ENCODE data around the gene TTC39C.
"Not testable (repeated sequence)": the region's sequence is repeated elsewhere in the genome, so short reads cannot be mapped to it uniquely, and the experiment has no call there.

The TTC39C gene

GRCh38 chr18:24136967-24137373 is 122.4 kb downstream of the TTC39C start:
- DNase-seq (ENCODE audit: low spot score), result no peak

GRCh38 chr18:24138409-24138788 is 123.8 kb downstream of the TTC39C start:
- no peak for DNase-seq (ENCODE audit: low spot score)

GRCh38 chr18:24138789-24139616 is 124.4 kb downstream of the TTC39C start, which contains the start of gene CABYR:
Gene CABYR (plus strand): TSS chr18:24139062. CDS start chr18:24143115, 4,053 bp downstream.
- no peak for DNase-seq (ENCODE audit: low spot score)

- DNase-seq (ENCODE audit: low spot score), result no peak
Measured at GRCh38 chr18:24140697-24141096, 126.1 kb downstream of the TTC39C start.

GRCh38 chr18:24142376-24142775 is 127.8 kb downstream of the TTC39C start:
- DNase-seq (ENCODE audit: low spot score), result no peak

GRCh38 chr18:24149591-24149990 is 135.0 kb downstream of the TTC39C start:
- not testable (repeated sequence) for DNase-seq (ENCODE audit: low spot score)

- no peak for DNase-seq (ENCODE audit: low spot score)
Measured at GRCh38 chr18:24153397-24153796, 138.8 kb downstream of the TTC39C start.

GRCh38 chr18:24157855-24158254 is 143.3 kb downstream of the TTC39C start:
- DNase-seq (ENCODE audit: low spot score), result no peak

DNA sequence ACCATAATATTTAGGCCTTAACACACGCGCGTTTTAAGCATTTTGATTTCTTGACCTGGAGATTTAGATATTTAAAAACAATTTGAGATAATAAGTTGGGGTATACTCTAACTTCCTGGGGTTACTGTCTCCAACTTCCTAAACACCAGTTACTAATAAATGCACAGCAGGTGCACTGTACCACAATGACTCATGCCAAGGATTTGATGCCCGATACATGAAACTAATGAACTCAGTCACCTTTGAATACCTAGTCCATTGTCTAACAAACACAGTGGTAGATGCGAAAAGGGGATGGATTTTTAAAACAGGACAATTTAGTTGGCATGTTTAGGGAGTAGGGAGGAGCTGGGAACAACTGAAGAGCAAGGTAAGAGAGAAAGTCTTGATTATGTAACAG is 145.5 kb downstream of the TTC39C start:
- DNase-seq (ENCODE audit: low spot score), result no peak

- DNase-seq (ENCODE audit: low spot score), result no peak
Measured at GRCh38 chr18:24161304-24161703, 146.8 kb downstream of the TTC39C start.

DNA sequence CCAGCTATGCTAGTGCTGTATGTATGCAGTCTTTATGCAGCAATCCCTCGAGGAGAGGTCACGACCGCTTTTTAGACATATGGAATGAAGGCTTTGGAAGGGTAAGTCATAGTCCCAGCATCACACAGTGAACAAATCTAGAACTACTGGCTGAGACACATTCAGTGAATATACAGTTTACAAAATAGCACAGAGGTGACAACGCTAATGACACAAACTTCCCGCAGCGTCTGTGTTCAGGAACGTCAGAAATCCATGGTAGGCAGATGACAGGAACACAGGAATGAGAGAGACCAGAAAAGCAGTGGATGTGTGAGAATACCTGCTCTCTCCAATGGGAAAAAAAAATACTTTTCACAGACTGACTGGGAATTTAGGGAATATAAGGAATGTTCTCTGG is 153.9 kb downstream of the TTC39C start:
- DNase-seq (ENCODE audit: low spot score), result no peak

DNA sequence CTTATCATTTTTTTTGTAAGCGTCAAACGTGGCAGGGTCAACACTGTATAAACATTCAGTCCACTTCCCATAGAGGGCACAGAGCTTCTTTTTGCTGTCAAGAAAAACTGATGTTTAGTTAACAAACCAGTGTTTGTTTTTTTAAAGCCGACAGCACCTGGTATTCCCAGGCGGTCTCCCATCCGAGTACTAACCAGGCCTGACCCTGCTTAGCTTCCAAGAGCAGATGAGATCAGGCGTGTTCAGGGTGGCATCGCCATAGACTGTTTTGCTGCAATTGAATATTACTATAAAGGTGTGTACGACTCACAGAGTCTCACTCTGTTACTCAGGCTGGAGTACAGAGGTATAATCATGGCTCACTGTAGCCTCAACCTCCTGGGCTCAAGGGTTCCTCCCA is 155.8 kb downstream of the TTC39C start:
- no peak for DNase-seq (ENCODE audit: low spot score)

DNA sequence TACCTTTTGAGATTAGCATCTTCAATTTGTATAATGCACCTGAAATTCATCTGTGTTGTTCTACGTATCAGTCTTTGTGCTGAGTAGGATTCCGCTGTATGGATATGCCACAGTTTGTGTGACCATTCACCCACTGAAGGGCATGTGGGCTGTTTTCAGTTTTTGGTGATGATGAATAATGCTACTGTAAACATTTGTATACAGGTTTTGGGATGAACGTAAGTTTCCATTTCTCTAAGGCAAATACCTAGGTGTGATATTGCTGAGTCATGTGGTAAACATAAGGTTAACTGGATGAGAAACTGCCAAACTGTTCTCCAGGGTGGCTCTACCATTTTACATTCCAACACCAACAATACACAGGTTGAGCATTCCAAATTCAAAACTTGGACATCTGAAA is 159.4 kb downstream of the TTC39C start:
- DNase-seq (ENCODE audit: low spot score), result no peak

DNA sequence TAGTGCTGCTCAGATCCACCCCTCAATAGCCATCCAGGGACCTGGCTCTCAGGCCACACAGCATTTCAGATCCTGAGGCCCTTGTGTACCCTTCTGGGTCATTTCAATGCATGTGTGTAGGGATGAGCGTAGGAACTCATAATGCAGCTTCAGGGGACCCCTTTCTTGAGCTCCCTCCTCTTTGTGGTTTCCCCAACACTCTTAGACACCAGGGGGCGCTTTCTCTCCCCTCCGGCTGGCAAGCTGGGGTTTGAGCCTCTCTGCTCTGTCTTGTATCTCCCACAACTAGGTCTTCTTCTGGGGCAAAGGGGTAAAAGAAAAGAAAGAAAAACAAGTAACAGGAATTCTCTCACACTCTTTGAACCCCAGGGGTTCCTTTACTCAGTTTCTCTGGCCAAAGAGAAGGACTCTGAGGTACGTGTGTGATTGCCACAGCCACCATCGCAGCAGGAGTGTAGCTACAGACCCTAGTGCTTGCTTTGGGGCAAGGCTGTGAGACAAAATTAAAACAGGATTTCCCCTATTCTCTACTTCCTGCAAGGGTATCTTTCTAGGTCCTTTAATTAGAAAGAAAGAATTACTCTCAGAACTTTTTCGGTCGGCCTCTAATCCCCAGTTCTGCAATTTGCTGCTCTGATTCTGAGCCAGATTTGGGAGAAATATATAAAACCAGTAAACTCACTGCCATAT is 162.3 kb downstream of the TTC39C start:
- peak; percentile 29 for DNase-seq (ENCODE audit: low spot score)

DNA sequence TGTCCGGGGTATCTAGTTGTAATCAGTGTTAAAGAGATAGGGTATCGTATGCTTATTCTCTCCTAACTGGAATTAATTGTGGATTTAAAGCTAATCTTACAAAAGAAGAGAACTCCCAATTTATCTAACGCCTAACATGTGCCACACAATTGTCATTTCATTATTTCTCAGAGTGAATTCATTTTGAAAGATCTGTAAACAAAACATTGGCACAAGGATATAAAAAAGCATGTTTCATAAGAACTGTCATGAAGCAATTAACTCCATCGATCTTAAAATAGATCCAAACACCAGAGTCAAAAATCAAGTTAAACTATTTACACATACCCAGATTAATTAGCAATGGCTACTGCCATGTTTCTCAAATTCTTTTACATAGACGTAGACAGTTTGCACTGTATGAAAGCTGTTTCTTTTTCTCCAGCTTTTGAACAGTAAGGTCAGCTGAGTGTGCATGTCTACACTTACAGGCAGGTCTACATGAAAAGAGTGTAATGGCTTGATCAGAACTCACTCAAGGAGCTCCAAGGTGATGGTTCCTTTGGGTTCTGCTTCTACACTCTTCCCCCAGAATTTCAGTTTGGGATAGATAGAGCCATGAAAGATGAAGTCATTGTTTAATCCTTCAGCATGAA is 163.1 kb downstream of the TTC39C start:
- DNase-seq (ENCODE audit: low spot score), result no peak

GRCh38 chr18:24180048-24180447 is 165.5 kb downstream of the TTC39C start:
- no peak for DNase-seq (ENCODE audit: low spot score)

DNA sequence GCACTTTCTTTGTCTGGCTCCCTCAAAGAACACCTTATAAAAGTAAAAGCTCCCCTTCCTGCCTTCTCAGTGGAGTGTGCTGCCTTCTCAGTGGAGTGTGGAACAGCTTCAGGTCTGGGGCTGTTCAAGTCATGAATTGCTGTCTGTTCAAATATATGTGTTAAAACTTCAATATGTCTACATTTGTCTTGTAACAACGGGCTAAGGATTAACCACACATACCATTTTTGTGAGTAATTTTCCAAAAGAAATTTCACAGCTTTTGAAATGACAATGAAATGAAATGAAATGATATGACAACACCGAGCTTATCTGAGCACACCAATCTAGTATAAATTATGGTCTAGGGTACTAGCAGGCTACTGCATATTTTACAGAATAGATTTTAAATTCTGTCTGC is 167.3 kb downstream of the TTC39C start:
- DNase-seq (ENCODE audit: low spot score), result no peak
